ENCODE results near the gene MDH2.

Gene MDH2

DNA sequence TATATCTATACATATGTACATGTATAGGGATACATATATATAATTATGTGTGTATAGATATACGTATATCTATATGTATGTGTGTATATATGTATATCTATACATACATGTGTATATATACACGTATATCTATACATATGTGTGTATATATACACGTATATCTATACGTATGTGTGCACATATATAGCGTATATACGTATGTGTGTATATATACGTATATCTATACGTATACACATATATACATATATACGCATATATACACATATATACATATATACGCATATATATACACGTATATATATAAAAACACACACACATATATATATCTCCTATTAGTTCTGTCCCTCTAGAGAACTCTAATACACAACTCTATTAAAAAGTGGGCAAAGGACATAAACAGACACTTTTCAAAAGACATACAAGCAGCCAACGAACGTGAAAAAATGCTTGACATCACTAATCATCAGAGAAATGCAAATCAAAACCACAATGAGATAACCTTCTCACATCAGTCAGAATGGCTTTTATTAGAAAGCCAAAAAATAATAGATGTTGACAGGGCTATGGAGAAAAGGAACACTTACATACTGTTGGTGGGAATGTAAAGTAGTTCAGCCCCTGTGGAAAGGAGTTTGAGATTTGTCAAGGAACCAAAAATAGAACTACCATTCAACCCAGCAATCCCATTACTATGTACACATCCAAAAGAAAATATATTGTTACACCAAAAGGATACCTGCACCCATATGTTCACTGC, 31.5 kb upstream of the MDH2 start:
- TF ChIP-seq ZBTB7A (IDR thresholded peaks at IDR 0.05; ENCODE audit: low read depth) (no peak), EP300 (IDR thresholded peaks at IDR 0.05; ENCODE audit: borderline replicate concordance) (no peak), TEAD4 (IDR thresholded peaks at IDR 0.05) (no peak), TAF1 (IDR thresholded peaks at IDR 0.05; ENCODE audit: low read depth) (no peak), NFIC (IDR thresholded peaks at IDR 0.05) (no peak), TCF12 (IDR thresholded peaks at IDR 0.05; ENCODE audit: low read depth) (no peak), EGR1 (IDR thresholded peaks at IDR 0.05) (no peak), FOXM1 (IDR thresholded peaks at IDR 0.05; ENCODE audit: borderline replicate concordance, low read depth) (no peak)
- TF ChIP-seq, protein P1, sequence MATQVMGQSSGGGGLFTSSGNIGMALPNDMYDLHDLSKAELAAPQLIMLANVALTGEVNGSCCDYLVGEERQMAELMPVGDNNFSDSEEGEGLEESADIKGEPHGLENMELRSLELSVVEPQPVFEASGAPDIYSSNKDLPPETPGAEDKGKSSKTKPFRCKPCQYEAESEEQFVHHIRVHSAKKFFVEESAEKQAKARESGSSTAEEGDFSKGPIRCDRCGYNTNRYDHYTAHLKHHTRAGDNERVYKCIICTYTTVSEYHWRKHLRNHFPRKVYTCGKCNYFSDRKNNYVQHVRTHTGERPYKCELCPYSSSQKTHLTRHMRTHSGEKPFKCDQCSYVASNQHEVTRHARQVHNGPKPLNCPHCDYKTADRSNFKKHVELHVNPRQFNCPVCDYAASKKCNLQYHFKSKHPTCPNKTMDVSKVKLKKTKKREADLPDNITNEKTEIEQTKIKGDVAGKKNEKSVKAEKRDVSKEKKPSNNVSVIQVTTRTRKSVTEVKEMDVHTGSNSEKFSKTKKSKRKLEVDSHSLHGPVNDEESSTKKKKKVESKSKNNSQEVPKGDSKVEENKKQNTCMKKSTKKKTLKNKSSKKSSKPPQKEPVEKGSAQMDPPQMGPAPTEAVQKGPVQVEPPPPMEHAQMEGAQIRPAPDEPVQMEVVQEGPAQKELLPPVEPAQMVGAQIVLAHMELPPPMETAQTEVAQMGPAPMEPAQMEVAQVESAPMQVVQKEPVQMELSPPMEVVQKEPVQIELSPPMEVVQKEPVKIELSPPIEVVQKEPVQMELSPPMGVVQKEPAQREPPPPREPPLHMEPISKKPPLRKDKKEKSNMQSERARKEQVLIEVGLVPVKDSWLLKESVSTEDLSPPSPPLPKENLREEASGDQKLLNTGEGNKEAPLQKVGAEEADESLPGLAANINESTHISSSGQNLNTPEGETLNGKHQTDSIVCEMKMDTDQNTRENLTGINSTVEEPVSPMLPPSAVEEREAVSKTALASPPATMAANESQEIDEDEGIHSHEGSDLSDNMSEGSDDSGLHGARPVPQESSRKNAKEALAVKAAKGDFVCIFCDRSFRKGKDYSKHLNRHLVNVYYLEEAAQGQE (IDR thresholded peaks at IDR 0.05; ENCODE audit: low read depth), result no peak
- TF ChIP-seq, protein P2, sequence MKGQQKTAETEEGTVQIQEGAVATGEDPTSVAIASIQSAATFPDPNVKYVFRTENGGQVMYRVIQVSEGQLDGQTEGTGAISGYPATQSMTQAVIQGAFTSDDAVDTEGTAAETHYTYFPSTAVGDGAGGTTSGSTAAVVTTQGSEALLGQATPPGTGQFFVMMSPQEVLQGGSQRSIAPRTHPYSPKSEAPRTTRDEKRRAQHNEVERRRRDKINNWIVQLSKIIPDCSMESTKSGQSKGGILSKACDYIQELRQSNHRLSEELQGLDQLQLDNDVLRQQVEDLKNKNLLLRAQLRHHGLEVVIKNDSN (IDR thresholded peaks at IDR 0.05), result no peak
- TF ChIP-seq, protein P3, sequence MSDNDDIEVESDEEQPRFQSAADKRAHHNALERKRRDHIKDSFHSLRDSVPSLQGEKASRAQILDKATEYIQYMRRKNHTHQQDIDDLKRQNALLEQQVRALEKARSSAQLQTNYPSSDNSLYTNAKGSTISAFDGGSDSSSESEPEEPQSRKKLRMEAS (IDR thresholded peaks at IDR 0.05), result no peak

DNA sequence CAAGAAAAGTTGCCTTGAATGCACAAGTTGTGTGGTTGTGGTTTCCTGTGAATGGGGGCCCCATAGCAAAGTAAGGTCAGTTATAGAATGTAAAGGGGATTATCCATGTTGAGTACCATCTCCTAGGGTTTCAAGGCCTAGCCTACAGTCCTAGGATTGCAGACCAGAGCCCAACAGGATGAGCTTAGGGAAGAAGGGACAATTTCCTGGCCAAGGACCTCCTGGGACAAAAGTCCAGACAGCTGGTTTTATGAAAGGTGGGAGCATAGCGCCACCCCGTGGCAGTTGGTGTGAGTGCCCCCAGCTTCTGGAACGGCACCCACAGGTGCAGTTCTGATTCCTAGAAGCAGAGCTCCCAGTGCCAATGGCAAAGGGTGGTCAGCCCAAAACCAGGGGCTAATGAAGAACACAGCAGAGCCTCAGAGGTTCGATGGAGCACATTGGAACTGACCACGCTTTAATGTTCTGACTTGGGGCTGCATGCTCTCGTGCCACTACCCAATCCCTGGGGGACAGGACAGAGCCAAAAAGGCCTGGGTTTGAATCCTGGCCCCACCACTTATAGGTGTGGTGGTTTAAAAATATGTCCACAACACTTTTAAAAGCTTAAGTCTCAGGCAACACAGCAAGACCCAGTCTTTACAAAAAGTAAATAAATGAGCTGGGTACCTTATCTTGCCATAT, 27.7 kb upstream of the MDH2 start:
- TF ChIP-seq EP300 (IDR thresholded peaks at IDR 0.05; ENCODE audit: borderline replicate concordance), result no peak
- TF ChIP-seq, protein P1 (IDR thresholded peaks at IDR 0.05; ENCODE audit: low read depth), result no peak
- TF ChIP-seq, protein P3 (IDR thresholded peaks at IDR 0.05), result no peak
- TF ChIP-seq TCF12 (IDR thresholded peaks at IDR 0.05; ENCODE audit: low read depth), result no peak
- TF ChIP-seq RAD21 (IDR thresholded peaks at IDR 0.05; ENCODE audit: low read depth), result peak; percentile 93
- TF ChIP-seq TEAD4 (IDR thresholded peaks at IDR 0.05), result no peak
- no peak for TF ChIP-seq CEBPB (IDR thresholded peaks at IDR 0.05)

DNA sequence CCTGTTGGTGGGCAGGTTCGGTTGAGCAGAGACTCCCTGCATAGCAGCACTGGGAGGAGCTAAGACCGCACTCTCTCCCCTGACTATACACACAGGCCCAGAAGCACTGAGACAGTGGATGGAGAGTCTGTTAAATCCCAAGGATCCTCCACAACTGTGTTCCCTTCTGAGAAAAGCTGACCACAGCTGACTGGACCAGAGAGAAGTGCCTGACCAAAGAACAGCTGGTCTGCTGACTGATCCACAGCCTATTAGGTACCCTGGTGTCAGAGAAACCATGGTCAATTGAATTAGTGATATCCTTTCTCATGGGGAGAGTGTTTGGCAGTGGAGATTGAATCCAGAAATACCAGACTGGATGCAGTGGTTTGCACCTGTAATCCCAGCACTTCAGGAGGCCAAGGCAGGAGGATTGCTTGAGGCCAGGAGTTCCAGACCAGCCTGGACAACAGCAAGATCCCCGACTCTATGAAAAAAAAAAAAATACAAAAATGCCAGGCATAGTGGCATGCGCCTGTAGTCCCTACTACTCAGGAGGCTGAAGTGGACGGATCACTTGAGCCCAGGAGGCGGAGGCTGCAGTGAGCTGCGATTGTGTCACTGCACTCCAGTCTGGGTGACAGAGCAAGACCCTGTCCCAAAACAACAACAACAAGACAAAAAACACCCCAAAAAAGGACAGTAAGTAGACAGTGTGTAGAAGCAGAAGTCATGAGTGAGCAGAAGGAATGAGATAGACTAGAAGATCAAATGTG, 25.7 kb upstream of the MDH2 start:
- TF ChIP-seq TEAD4 (IDR thresholded peaks at IDR 0.05), result no peak
- no peak for TF ChIP-seq TCF12 (IDR thresholded peaks at IDR 0.05; ENCODE audit: low read depth)
- TF ChIP-seq, protein P2 (IDR thresholded peaks at IDR 0.05), result no peak

DNA sequence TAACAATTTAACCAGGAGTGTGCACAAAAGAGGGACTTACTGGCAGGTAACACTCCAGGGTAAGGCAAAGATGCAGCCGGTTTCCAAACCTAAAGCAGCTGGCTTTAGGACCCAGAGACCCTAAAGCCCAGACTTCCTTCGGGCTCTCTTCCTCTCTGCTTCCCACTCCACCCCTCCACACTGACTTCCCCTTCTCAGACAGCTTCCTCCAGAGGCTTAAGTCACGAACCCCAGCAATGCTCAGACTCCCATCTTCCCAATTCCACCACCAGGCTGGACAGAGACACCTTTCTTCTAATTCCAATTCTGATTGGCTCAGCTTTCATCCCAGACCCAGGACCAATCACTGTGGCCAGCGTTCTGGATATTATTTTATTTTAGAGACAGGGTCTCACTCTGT, 24.9 kb upstream of the MDH2 start:
- TF ChIP-seq NFIC (IDR thresholded peaks at IDR 0.05) (no peak), CEBPB (IDR thresholded peaks at IDR 0.05) (no peak)

DNA sequence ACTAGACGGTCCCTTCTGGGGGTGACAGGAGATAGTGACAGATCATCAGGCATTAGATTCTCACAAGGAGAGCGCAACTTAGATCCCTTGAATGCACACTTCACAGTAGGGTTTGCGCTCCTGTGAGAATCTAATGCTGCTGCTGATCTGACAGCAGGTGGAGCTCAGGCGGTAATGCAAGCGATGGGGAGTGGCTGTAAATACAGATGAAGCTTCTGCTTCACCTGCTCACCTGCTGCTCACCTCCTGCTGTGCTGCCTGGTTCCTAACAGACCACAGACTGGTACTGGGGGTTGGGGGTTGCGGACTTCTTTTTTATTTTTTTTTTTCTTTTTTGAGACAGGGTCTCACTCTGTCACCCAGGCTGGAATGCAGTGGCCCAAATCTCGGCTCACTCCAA, 18.2 kb upstream of the MDH2 start:
- peak; percentile 50; the same call in 1 of the 2 replicates for TF ChIP-seq RAD21 (IDR thresholded peaks at IDR 0.05; ENCODE audit: low read depth)

DNA sequence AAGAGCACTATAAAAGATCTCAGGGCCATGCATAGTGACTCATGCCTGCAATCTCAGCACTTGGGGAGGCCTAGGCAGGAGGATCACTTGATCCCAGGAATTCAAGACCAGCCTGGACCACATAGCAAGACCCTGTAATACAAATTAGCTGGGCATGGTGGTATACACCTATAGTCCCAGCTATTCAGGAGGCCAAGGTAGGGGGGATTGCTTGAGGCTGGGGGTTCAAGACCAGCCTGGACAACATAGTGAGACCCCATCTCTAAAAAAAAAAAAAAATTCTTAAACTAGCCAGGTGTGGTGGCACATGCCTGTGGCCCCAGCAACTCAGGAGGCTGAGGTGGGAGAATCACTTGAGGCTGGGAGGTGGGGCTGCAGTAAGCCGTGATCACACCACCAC, 15.9 kb upstream of the MDH2 start:
- TF ChIP-seq, protein P2 (IDR thresholded peaks at IDR 0.05), result no peak
- TF ChIP-seq TAF1 (IDR thresholded peaks at IDR 0.05; ENCODE audit: low read depth) (no peak), YY1 (IDR thresholded peaks at IDR 0.05; ENCODE audit: low read depth) (no peak)
